Mesothelial cell of epicardium (in vitro differentiated cells): ENCODE measurements around the gene FAM210A. TPM values are rescaled to one million over a fixed set of nuclear protein-coding genes. Genes with fewer than 3 reads are reported as not detected.

Experiments
- DNase-seq, 2 experiments: peaks; one replicate each; pipeline ENCODE4 v3.0.0; 2021; ENCODE audit warnings: low spot score in 2 of 2; ENCODE audit not compliant: unreplicated experiment in 2 of 2
- H3K27ac Mint-ChIP-seq: 2 replicates; pipeline ENCODE4 v1.8.0; 2021; ENCODE audit warnings: mixed read lengths
- H3K27me3 Mint-ChIP-seq: 2 replicates; pipeline ENCODE4 v1.8.0; 2021; ENCODE audit warnings: low read depth, mixed read lengths
- H3K36me3 Mint-ChIP-seq: 2 replicates; pipeline ENCODE4 v1.8.0; 2021; ENCODE audit warnings: mixed read lengths
- H3K4me1 Mint-ChIP-seq: 2 replicates; pipeline ENCODE4 v1.8.0; 2021; ENCODE audit warnings: mixed read lengths
- H3K4me3 Mint-ChIP-seq: 2 replicates; pipeline ENCODE4 v1.8.0; 2021; ENCODE audit warnings: mild to moderate bottlenecking, moderate library complexity, mixed read lengths
- H3K9me3 Mint-ChIP-seq: 2 replicates; pipeline ENCODE4 v1.8.0; 2021; ENCODE audit warnings: mixed read lengths
- CTCF ChIP-seq: fragments of 200-600 bp; sonication (generic); IDR thresholded peaks from one replicate; pipeline ENCODE4 v1.5.0; 2021; ENCODE audit warnings: antibody characterized with exemption; ENCODE audit not compliant: unreplicated experiment
- total RNA-seq: library from RNA; stranded (reverse); gene quantifications from 3 replicates; pipeline ENCODE4 v1.2.1, GENCODE V29; 2021

FAM210A gene
- total RNA-seq, 1 donor from 2014 or later, result 16.6 TPM

GRCh38 chr18:13623348-13623747 is 103.0 kb downstream of the FAM210A start:
- Mint-ChIP-seq H3K4me1 (no peaks in the 10 kb centered on the region), H3K27me3 (no peaks in the 10 kb centered on the region), H3K4me3 (no peak overlapping the region), H3K36me3 (no peaks in the 10 kb centered on the region), H3K27ac (no peak overlapping the region), H3K9me3 (no peaks in the 10 kb centered on the region)
- no peak for TF ChIP-seq CTCF
- DNase-seq, result no peak

GRCh38 chr18:13622751-13623150 is 103.6 kb downstream of the FAM210A start:
- DNase-seq, result no peak
- H3K4me1 Mint-ChIP-seq, result no peaks in the 10 kb centered on the region
- no peak overlapping the region for H3K27ac Mint-ChIP-seq
- no peak for TF ChIP-seq CTCF
- no peaks in the 10 kb centered on the region for H3K27me3 Mint-ChIP-seq
- no peaks in the 10 kb centered on the region for H3K9me3 Mint-ChIP-seq
- H3K4me3 Mint-ChIP-seq, result no peak overlapping the region
- no peaks in the 10 kb centered on the region for H3K36me3 Mint-ChIP-seq

DNA sequence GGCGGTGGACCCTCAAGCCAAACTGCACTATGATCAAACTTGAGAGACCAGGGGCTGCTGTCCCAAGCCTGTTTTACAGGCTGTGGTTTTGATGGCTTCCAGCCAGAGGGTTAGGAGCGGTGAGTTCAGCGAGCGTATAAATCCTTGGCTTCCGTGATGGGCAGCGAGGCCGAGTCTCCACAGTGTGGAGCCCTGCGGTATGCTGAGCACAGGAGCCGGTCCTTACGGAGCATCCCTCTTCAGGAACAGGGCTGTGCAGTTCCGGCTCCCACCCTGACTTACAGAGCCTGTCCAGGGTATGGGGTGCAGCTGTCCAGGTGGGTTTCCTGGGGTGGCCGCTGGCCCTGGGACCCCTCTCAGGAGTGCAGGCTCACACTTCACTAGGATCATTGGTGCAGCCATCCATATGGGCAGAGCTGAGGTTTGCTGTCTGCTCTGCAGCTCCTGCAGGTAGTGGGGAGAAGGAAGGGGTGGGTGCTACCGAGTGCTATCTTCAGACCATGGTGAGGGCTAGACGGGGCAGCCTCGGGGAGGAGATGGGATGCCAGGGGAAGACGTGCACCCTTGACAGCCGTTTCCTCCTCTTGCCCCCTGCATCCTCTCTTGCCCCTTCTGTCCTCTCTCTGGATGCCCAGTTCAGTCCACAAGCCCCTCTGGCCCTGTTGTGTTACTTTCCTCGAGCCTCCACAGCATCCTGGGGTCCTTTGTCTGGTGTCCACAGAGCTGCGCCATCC is 104.3 kb downstream of the FAM210A start:
- H3K27ac Mint-ChIP-seq, result no peak overlapping the region
- no peaks in the 10 kb centered on the region for H3K9me3 Mint-ChIP-seq
- H3K4me3 Mint-ChIP-seq, result no peak overlapping the region
- no peak for TF ChIP-seq CTCF
- H3K27me3 Mint-ChIP-seq, result no peaks in the 10 kb centered on the region
- no peak for DNase-seq
- H3K4me1 Mint-ChIP-seq, result no peaks in the 10 kb centered on the region
- H3K36me3 Mint-ChIP-seq, result no peaks in the 10 kb centered on the region

- no peak for DNase-seq
- H3K36me3 Mint-ChIP-seq, result no peaks in the 10 kb centered on the region
- TF ChIP-seq CTCF, result no peak
- no peaks in the 10 kb centered on the region for H3K9me3 Mint-ChIP-seq
- no peak overlapping the region for H3K27ac Mint-ChIP-seq
- H3K4me1 Mint-ChIP-seq, result no peaks in the 10 kb centered on the region
- no peaks in the 10 kb centered on the region for H3K27me3 Mint-ChIP-seq
- no peak overlapping the region for H3K4me3 Mint-ChIP-seq
Measured at GRCh38 chr18:13621446-13621849, 104.9 kb downstream of the FAM210A start.

GRCh38 chr18:13620818-13621445 is 105.4 kb downstream of the FAM210A start:
- Mint-ChIP-seq H3K36me3 (no peaks in the 10 kb centered on the region), H3K27ac (no peak overlapping the region), H3K9me3 (no peaks in the 10 kb centered on the region), H3K27me3 (no peaks in the 10 kb centered on the region), H3K4me1 (no peaks in the 10 kb centered on the region), H3K4me3 (no peak overlapping the region)
- DNase-seq, result no peak
- no peak for TF ChIP-seq CTCF
